ENCODE data around the gene TCTN2.

Gene TCTN2

DNA sequence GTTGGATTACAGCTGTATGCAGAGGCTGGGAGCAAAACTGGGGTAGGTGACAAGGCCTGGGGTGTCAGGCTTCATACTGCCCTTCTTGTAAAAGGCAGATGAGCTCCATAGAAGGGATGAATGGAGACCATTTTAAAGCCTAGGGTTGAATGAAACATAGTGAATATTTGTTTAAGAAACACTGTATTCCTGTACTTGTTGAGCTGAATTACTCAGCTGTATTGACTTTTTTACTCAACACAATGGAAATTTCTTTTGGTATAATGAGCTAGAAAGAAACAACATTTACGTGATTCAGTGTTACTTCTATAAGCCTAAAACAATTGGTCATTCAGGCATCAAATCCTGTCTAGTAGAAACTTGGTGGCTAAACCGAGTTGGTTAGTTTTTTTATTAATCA, 55.3 kb downstream of the TCTN2 start:
- Histone ChIP-seq H3K9ac (ENCODE audit: low read length) (no peak overlapping the region), H3K27me3 (replicated peaks; ENCODE audit: insufficient read depth, low read length) (no peaks in the 10 kb centered on the region), H3K9me2 (replicated peaks; ENCODE audit: insufficient read depth, low read length) (no peaks in the 10 kb centered on the region), H3K4me1 (ENCODE audit: low read length) (no peaks in the 10 kb centered on the region), H2AFZ (ENCODE audit: low read length) (no peak overlapping the region), H3K9me3 (replicated peaks; ENCODE audit: insufficient read depth, low read length) (no peaks in the 10 kb centered on the region), H4K20me1 (ENCODE audit: insufficient read depth, low read length) (no peaks in the 10 kb centered on the region), H3K4me2 (ENCODE audit: low read depth, low read length) (no peak overlapping the region), H3K36me3 (replicated peaks; ENCODE audit: insufficient read depth, low read length) (no peaks in the 10 kb centered on the region), H3K27ac (ENCODE audit: low read length) (no peak overlapping the region), H3K4me3 (ENCODE audit: low read length) (no peak overlapping the region), H3K79me2 (ENCODE audit: low read length) (no peaks in the 10 kb centered on the region), H3F3A (ENCODE audit: insufficient read depth, low read length) (no peaks in the 10 kb centered on the region)
- DNase-seq: no peak
- TF ChIP-seq CTCF (IDR thresholded peaks at IDR 0.05; ENCODE audit: low read length) (no peak), EZH2 (optimal IDR thresholded peaks at IDR 0.05; ENCODE audit: low read depth, low read length) (no peak), EZH2phosphoT487 (IDR thresholded peaks at IDR 0.05; ENCODE audit: low read length) (no peak)

GRCh38 chr12:123726962-123727361, 56.0 kb downstream of the TCTN2 start:
- Histone ChIP-seq H3K79me2 (ENCODE audit: low read length) (no peaks in the 10 kb centered on the region), H3K9me2 (replicated peaks; ENCODE audit: insufficient read depth, low read length) (no peaks in the 10 kb centered on the region), H3K27me3 (replicated peaks; ENCODE audit: insufficient read depth, low read length) (no peaks in the 10 kb centered on the region), H3K4me1 (ENCODE audit: low read length) (no peaks in the 10 kb centered on the region), H3K9ac (ENCODE audit: low read length) (no peak overlapping the region), H3K36me3 (replicated peaks; ENCODE audit: insufficient read depth, low read length) (no peaks in the 10 kb centered on the region), H3F3A (ENCODE audit: insufficient read depth, low read length) (no peaks in the 10 kb centered on the region), H3K9me3 (replicated peaks; ENCODE audit: insufficient read depth, low read length) (no peaks in the 10 kb centered on the region), H3K4me2 (ENCODE audit: low read depth, low read length) (no peak overlapping the region), H3K27ac (ENCODE audit: low read length) (no peak overlapping the region), H3K4me3 (ENCODE audit: low read length) (no peak overlapping the region), H4K20me1 (ENCODE audit: insufficient read depth, low read length) (no peaks in the 10 kb centered on the region), H2AFZ (ENCODE audit: low read length) (no peak overlapping the region)
- no peak for DNase-seq
- TF ChIP-seq CTCF (IDR thresholded peaks at IDR 0.05; ENCODE audit: low read length): no peak
- TF ChIP-seq EZH2 (optimal IDR thresholded peaks at IDR 0.05; ENCODE audit: low read depth, low read length): no peak
- TF ChIP-seq EZH2phosphoT487 (IDR thresholded peaks at IDR 0.05; ENCODE audit: low read length): no peak

GRCh38 chr12:123727878-123728277, 57.0 kb downstream of the TCTN2 start:
- H3F3A ChIP-seq (ENCODE audit: insufficient read depth, low read length): no peaks in the 10 kb centered on the region
- H3K36me3 ChIP-seq (replicated peaks; ENCODE audit: insufficient read depth, low read length): no peaks in the 10 kb centered on the region
- H3K4me2 ChIP-seq (ENCODE audit: low read depth, low read length): no peak overlapping the region
- no peaks in the 10 kb centered on the region for H3K9me3 ChIP-seq (replicated peaks; ENCODE audit: insufficient read depth, low read length)
- no peaks in the 10 kb centered on the region for H4K20me1 ChIP-seq (ENCODE audit: insufficient read depth, low read length)
- H3K79me2 ChIP-seq (ENCODE audit: low read length): no peaks in the 10 kb centered on the region
- H3K9me2 ChIP-seq (replicated peaks; ENCODE audit: insufficient read depth, low read length): no peaks in the 10 kb centered on the region
- no peak overlapping the region for H3K4me3 ChIP-seq (ENCODE audit: low read length)
- no peaks in the 10 kb centered on the region for H3K4me1 ChIP-seq (ENCODE audit: low read length)
- H3K27me3 ChIP-seq (replicated peaks; ENCODE audit: insufficient read depth, low read length): no peaks in the 10 kb centered on the region
- TF ChIP-seq EZH2 (optimal IDR thresholded peaks at IDR 0.05; ENCODE audit: low read depth, low read length): no peak
- TF ChIP-seq CTCF (IDR thresholded peaks at IDR 0.05; ENCODE audit: low read length): no peak
- TF ChIP-seq EZH2phosphoT487 (IDR thresholded peaks at IDR 0.05; ENCODE audit: low read length): no peak
- no peak overlapping the region for H3K9ac ChIP-seq (ENCODE audit: low read length)
- no peak for DNase-seq
- no peak overlapping the region for H2AFZ ChIP-seq (ENCODE audit: low read length)
- no peak overlapping the region for H3K27ac ChIP-seq (ENCODE audit: low read length)
